HS-27A (cell line): ENCODE measurements around the gene DOCK8.

Experiments
- DNase-seq: peaks from one replicate; pipeline ENCODE4 v3.0.0-alpha.2; 2012; ENCODE audit warnings: low read depth, missing footprints

DOCK8 gene

GRCh38 chr9:268616-269015 lies 54.0 kb downstream of the DOCK8 start:
- no peak for DNase-seq

GRCh38 chr9:269081-269711 lies 54.5 kb downstream of the DOCK8 start:
- DNase-seq = no peak

- DNase-seq = no peak
These were observed 56.1 kb downstream of the DOCK8 start for GRCh38 chr9:270657-271237.

- DNase-seq = no peak
These were observed 57.9 kb downstream of the DOCK8 start for GRCh38 chr9:272251-273213.

GRCh38 chr9:274406-274805 lies 59.7 kb downstream of the DOCK8 start:
- DNase-seq = no peak

- no peak for DNase-seq
These were observed 63.1 kb downstream of the DOCK8 start for GRCh38 chr9:277601-278295.

- no peak for DNase-seq
These were observed 64.0 kb downstream of the DOCK8 start for GRCh38 chr9:278651-279050.

- no peak for DNase-seq
These were observed 65.0 kb downstream of the DOCK8 start for GRCh38 chr9:279674-280073.

- DNase-seq = no peak
These were observed 67.3 kb downstream of the DOCK8 start for GRCh38 chr9:281741-282645.

GRCh38 chr9:286071-286740 lies 71.5 kb downstream of the DOCK8 start:
- DNase-seq = no peak

GRCh38 chr9:289121-289520 lies 74.5 kb downstream of the DOCK8 start:
- no peak for DNase-seq

- no peak for DNase-seq
These were observed 78.2 kb downstream of the DOCK8 start for GRCh38 chr9:292915-293314.

- DNase-seq = no peak
These were observed 80.9 kb downstream of the DOCK8 start for GRCh38 chr9:295576-295975.

GRCh38 chr9:296411-296810 lies 81.7 kb downstream of the DOCK8 start:
- DNase-seq = no peak

GRCh38 chr9:297104-297972 lies 82.7 kb downstream of the DOCK8 start:
- DNase-seq = no peak

- no peak for DNase-seq
These were observed 88.8 kb downstream of the DOCK8 start for GRCh38 chr9:303502-303901.

GRCh38 chr9:304106-304505 lies 89.4 kb downstream of the DOCK8 start:
- no peak for DNase-seq

- DNase-seq = no peak
These were observed 90.0 kb downstream of the DOCK8 start for GRCh38 chr9:304519-305185.

GRCh38 chr9:306907-307306 lies 92.2 kb downstream of the DOCK8 start:
- no peak for DNase-seq
